ENCODE data around the gene ADRA2B.
"Not testable (repeated sequence)": the region's sequence is repeated elsewhere in the genome, so short reads cannot be mapped to it uniquely, and the experiment has no call there.

The ADRA2B gene

GRCh38 chr2:96085541-96086355 lies 30.6 kb downstream of the ADRA2B start:
- DNase-seq, result no peak

GRCh38 chr2:96084858-96085518 lies 31.4 kb downstream of the ADRA2B start:
- DNase-seq, result not testable (repeated sequence)

GRCh38 chr2:96083989-96084857 lies 32.1 kb downstream of the ADRA2B start:
- no peak for DNase-seq

- no peak for DNase-seq
Observed at GRCh38 chr2:96083064-96083939, 33.1 kb downstream of the ADRA2B start.

- no peak for DNase-seq
Observed at GRCh38 chr2:96082211-96083063, 33.9 kb downstream of the ADRA2B start.

- DNase-seq, result no peak
Observed at GRCh38 chr2:96081042-96081441, 35.3 kb downstream of the ADRA2B start.

- no peak for DNase-seq
Observed at GRCh38 chr2:96075199-96075771, 41.1 kb downstream of the ADRA2B start.

GRCh38 chr2:96074156-96074555 lies 42.2 kb downstream of the ADRA2B start:
- DNase-seq, result no peak

- DNase-seq, result no peak
Observed at GRCh38 chr2:96073170-96073775, 43.1 kb downstream of the ADRA2B start.

GRCh38 chr2:96072746-96073145 lies 43.6 kb downstream of the ADRA2B start:
- no peak for DNase-seq

- DNase-seq, result not testable (repeated sequence)
Observed at GRCh38 chr2:96071977-96072491, 44.3 kb downstream of the ADRA2B start.

GRCh38 chr2:96071087-96071976 lies 45.0 kb downstream of the ADRA2B start:
- not testable (repeated sequence) for DNase-seq

GRCh38 chr2:96070351-96070750 lies 46.0 kb downstream of the ADRA2B start:
- DNase-seq, result not testable (repeated sequence)

GRCh38 chr2:96069878-96070277 lies 46.5 kb downstream of the ADRA2B start:
- not testable (repeated sequence) for DNase-seq

- DNase-seq, result not testable (repeated sequence)
Observed at GRCh38 chr2:96067902-96068581, 48.3 kb downstream of the ADRA2B start.

- not testable (repeated sequence) for DNase-seq
Observed at GRCh38 chr2:96067098-96067660, 49.2 kb downstream of the ADRA2B start.

GRCh38 chr2:96066511-96066910 lies 49.9 kb downstream of the ADRA2B start:
- DNase-seq, result not testable (repeated sequence)

- not testable (repeated sequence) for DNase-seq
Observed at GRCh38 chr2:96065954-96066353, 50.4 kb downstream of the ADRA2B start.

Data from CD4-positive, alpha-beta T cell treated with Interleukin-21 for 1 hour (primary cell).